Type B pancreatic cell (in vitro differentiated cells): ENCODE data around the gene KCNK15. TPM values are rescaled to one million over a fixed set of nuclear protein-coding genes. Genes with fewer than 3 reads are reported as not detected.

ENCODE experiments used
- DNase-seq: peaks from one replicate; pipeline ENCODE4 v3.0.0; 2021; ENCODE audit warnings: mixed read lengths; ENCODE audit not compliant: unreplicated experiment; ENCODE audit errors: extremely low spot score
- H3K27ac Mint-ChIP-seq: 2 replicates; pipeline ENCODE4 v1.8.0; 2021; ENCODE audit warnings: mild to moderate bottlenecking, mixed read lengths
- H3K27me3 Mint-ChIP-seq: 2 replicates; pipeline ENCODE4 v1.8.0; 2021; ENCODE audit warnings: mixed read lengths
- H3K36me3 Mint-ChIP-seq: 2 replicates; pipeline ENCODE4 v1.8.0; 2021; ENCODE audit warnings: mixed read lengths
- H3K4me1 Mint-ChIP-seq: one replicate; pipeline ENCODE4 v1.8.0; 2021; ENCODE audit warnings: mixed read lengths; ENCODE audit not compliant: unreplicated experiment
- H3K4me3 Mint-ChIP-seq: 2 replicates; pipeline ENCODE4 v1.8.0; 2021; ENCODE audit warnings: mild to moderate bottlenecking, mixed read lengths
- H3K9me3 Mint-ChIP-seq: 2 replicates; pipeline ENCODE4 v1.8.0; 2021; ENCODE audit warnings: mixed read lengths
- CTCF ChIP-seq: fragments of 200-600 bp; sonication (generic); conservative IDR thresholded peaks from 2 replicates; pipeline ENCODE4 v1.5.0; 2021; ENCODE audit warnings: antibody characterized with exemption, mild to moderate bottlenecking
- total RNA-seq: library from RNA; stranded (reverse); gene quantifications from 2 replicates; pipeline ENCODE4 v1.2.1, GENCODE V29; 2021; ENCODE audit warnings: low replicate concordance

The KCNK15 gene
- total RNA-seq, 1 donor from 2014 or later = 0.36 TPM

- Mint-ChIP-seq H3K27ac (no peak overlapping the region), H3K4me3 (no peak overlapping the region), H3K9me3 (no peaks in the 10 kb centered on the region), H3K27me3 (peaks cover 8% of the 10 kb centered on the region), H3K36me3 (no peaks in the 10 kb centered on the region), H3K4me1 (no peaks in the 10 kb centered on the region)
- no peak for TF ChIP-seq CTCF
- no peak for DNase-seq
Measured at GRCh38 chr20:44784688-44785087, 39.0 kb downstream of the KCNK15 start.

- H3K36me3 Mint-ChIP-seq = no peaks in the 10 kb centered on the region
- no peak for DNase-seq
- no peaks in the 10 kb centered on the region for H3K4me1 Mint-ChIP-seq
- H3K27me3 Mint-ChIP-seq = peaks cover 11% of the 10 kb centered on the region
- TF ChIP-seq CTCF = no peak
- no peak overlapping the region for H3K4me3 Mint-ChIP-seq
- no peaks in the 10 kb centered on the region for H3K9me3 Mint-ChIP-seq
- H3K27ac Mint-ChIP-seq = no peak overlapping the region
Measured at GRCh38 chr20:44785768-44786167, 40.1 kb downstream of the KCNK15 start.

GRCh38 chr20:44787299-44787698 lies 41.6 kb downstream of the KCNK15 start:
- no peaks in the 10 kb centered on the region for H3K36me3 Mint-ChIP-seq
- TF ChIP-seq CTCF = no peak
- H3K9me3 Mint-ChIP-seq = no peaks in the 10 kb centered on the region
- H3K4me3 Mint-ChIP-seq = no peak overlapping the region
- no peak for DNase-seq
- H3K27ac Mint-ChIP-seq = no peak overlapping the region
- H3K4me1 Mint-ChIP-seq = peaks cover 6% of the 10 kb centered on the region
- peaks cover 11% of the 10 kb centered on the region for H3K27me3 Mint-ChIP-seq

- Mint-ChIP-seq H3K27ac (no peak overlapping the region), H3K27me3 (peaks cover 10% of the 10 kb centered on the region), H3K9me3 (no peaks in the 10 kb centered on the region), H3K4me1 (peaks cover 6% of the 10 kb centered on the region), H3K4me3 (no peak overlapping the region), H3K36me3 (no peaks in the 10 kb centered on the region)
- DNase-seq = no peak
- no peak for TF ChIP-seq CTCF
Measured at GRCh38 chr20:44788706-44789456, 43.2 kb downstream of the KCNK15 start.

GRCh38 chr20:44790638-44791393 lies 45.2 kb downstream of the KCNK15 start:
- Mint-ChIP-seq H3K9me3 (no peaks in the 10 kb centered on the region), H3K27ac (no peak overlapping the region), H3K4me3 (no peak overlapping the region), H3K27me3 (peaks cover 3% of the 10 kb centered on the region), H3K4me1 (peaks cover 11% of the 10 kb centered on the region), H3K36me3 (no peaks in the 10 kb centered on the region)
- no peak for TF ChIP-seq CTCF
- DNase-seq = no peak
